Trophoblast cell (in vitro differentiated cells and primary cell): ENCODE measurements around the gene CYP17A1.

ENCODE experiments used
- DNase-seq, 2 donors: peaks; one replicate each; pipeline ENCODE4 v3.0.0-alpha.2; 2016
- H2AFZ ChIP-seq: 2 replicates; pipeline ENCODE4 v1.6.1; 2013; ENCODE audit warnings: low read length, moderate library complexity, mild to moderate bottlenecking; ENCODE audit not compliant: insufficient read depth, poor library complexity
- H2AK5ac ChIP-seq: 2 replicates; pipeline ENCODE4 v1.6.1; 2013; ENCODE audit warnings: mild to moderate bottlenecking, low read length
- H2BK120ac ChIP-seq: 2 replicates; pipeline ENCODE4 v1.6.1; 2013; ENCODE audit warnings: low read length, mild to moderate bottlenecking, moderate library complexity; ENCODE audit not compliant: insufficient read depth, poor library complexity
- H2BK12ac ChIP-seq: 2 replicates; pipeline ENCODE4 v1.6.1; 2013; ENCODE audit warnings: mild to moderate bottlenecking, low read length, moderate library complexity
- H2BK5ac ChIP-seq: 2 replicates; pipeline ENCODE4 v1.6.1; 2013; ENCODE audit warnings: low read length, low read depth, moderate library complexity, mild to moderate bottlenecking; ENCODE audit not compliant: poor library complexity
- H3K14ac ChIP-seq: 2 replicates; pipeline ENCODE4 v1.6.1; 2013; ENCODE audit warnings: mild to moderate bottlenecking, low read length
- H3K18ac ChIP-seq: 2 replicates; pipeline ENCODE4 v1.6.1; 2013; ENCODE audit warnings: mild to moderate bottlenecking, low read length
- H3K23ac ChIP-seq: 2 replicates; pipeline ENCODE4 v1.6.1; 2013; ENCODE audit warnings: low read length
- H3K27ac ChIP-seq: 2 replicates; pipeline ENCODE4 v1.5.1; 2013; ENCODE audit warnings: low read depth, mild to moderate bottlenecking, inconsistent platforms, low read length, moderate library complexity
- H3K27me3 ChIP-seq: 2 replicates; pipeline ENCODE4 v1.6.1; 2013; ENCODE audit warnings: inconsistent platforms, mild to moderate bottlenecking, low read length, moderate library complexity; ENCODE audit not compliant: insufficient read depth
- H3K36me3 ChIP-seq, 2 experiments: 1 replicate in 1 of 2; 2 replicates in 1 of 2; pipeline ENCODE4 v1.6.1; 2013; ENCODE audit warnings: low read length in 2 of 2, mild to moderate bottlenecking in 2 of 2, moderate library complexity in 1 of 2; ENCODE audit not compliant: insufficient read depth in 2 of 2, control insufficient read depth in 1 of 2
- H3K4ac ChIP-seq: 2 replicates; pipeline ENCODE4 v1.6.1; 2013; ENCODE audit warnings: low read depth, mild to moderate bottlenecking, low read length, moderate library complexity
- H3K4me1 ChIP-seq, 2 experiments: 1 replicate in 1 of 2; 2 replicates in 1 of 2; pipeline ENCODE4 v1.6.1; 2013; ENCODE audit warnings: low read length in 2 of 2, mild to moderate bottlenecking in 2 of 2, moderate library complexity in 1 of 2; ENCODE audit not compliant: insufficient read depth in 2 of 2, control insufficient read depth in 1 of 2
- H3K4me2 ChIP-seq: 2 replicates; pipeline ENCODE4 v1.6.1; 2013; ENCODE audit warnings: inconsistent platforms, mild to moderate bottlenecking, low read length, moderate library complexity
- H3K4me3 ChIP-seq: 2 replicates; pipeline ENCODE4 v1.5.1; 2013; ENCODE audit warnings: mild to moderate bottlenecking, low read depth, low read length, inconsistent platforms
- H3K79me1 ChIP-seq: one replicate; pipeline ENCODE4 v1.6.1; 2013; ENCODE audit warnings: low read length
- H3K79me2 ChIP-seq: 2 replicates; pipeline ENCODE4 v1.6.1; 2013; ENCODE audit warnings: low read length, mild to moderate bottlenecking; ENCODE audit not compliant: control insufficient read depth, insufficient read depth, poor library complexity
- H3K9ac ChIP-seq: 2 replicates; pipeline ENCODE4 v1.6.1; 2013; ENCODE audit warnings: mild to moderate bottlenecking, low read length
- H3K9me3 ChIP-seq: 2 replicates; pipeline ENCODE4 v1.6.1; 2013; ENCODE audit warnings: low read depth, mild to moderate bottlenecking, control low read depth, inconsistent platforms, low read length; ENCODE audit not compliant: insufficient read depth
- H4K12ac ChIP-seq: 2 replicates; pipeline ENCODE4 v1.6.1; 2013; ENCODE audit warnings: low read depth, mild to moderate bottlenecking, low read length, moderate library complexity
- H4K8ac ChIP-seq: 2 replicates; pipeline ENCODE4 v1.6.1; 2013; ENCODE audit warnings: low read depth, mild to moderate bottlenecking, low read length, moderate library complexity
- H4K91ac ChIP-seq: one replicate; pipeline ENCODE4 v1.6.1; 2013; ENCODE audit warnings: low read depth, mild to moderate bottlenecking, low read length, moderate library complexity
- WGBS: extraction: QIAGEN DNeasy Blood & Tissue Kit; methylation state at CpG from one replicate; pipeline ENCODE4 v1.1.7; 2013; ENCODE audit warnings: missing lambda C conversion rate; ENCODE audit not compliant: insufficient read length, insufficient coverage; ENCODE audit errors: extremely low coverage; 5-methylcytosine and 5-hydroxymethylcytosine counted together

Gene CYP17A1

GRCh38 chr10:102782673-102783551 lies 54.3 kb downstream of the CYP17A1 start:
- Histone ChIP-seq H3K4me3 (no peak overlapping the region), H3K79me1 (peaks cover 25% of the 10 kb centered on the region), H2AK5ac (peak overlapping the region; percentile 71), H3K4me1 (peaks cover 32 to 48% of the 10 kb centered on the region in 2 experiments), H3K27ac (peak overlapping the region; percentile 29), H2BK120ac (peak overlapping the region; percentile 45), H3K79me2 (peaks cover 19% of the 10 kb centered on the region), H2BK5ac (peak overlapping the region; percentile 54), H3K4ac (no peak overlapping the region), H4K8ac (peak overlapping the region; percentile 45), H3K27me3 (no peaks in the 10 kb centered on the region), H3K9me3 (no peaks in the 10 kb centered on the region), H3K9ac (no peak overlapping the region), H4K91ac (peak overlapping the region; percentile 61), H2AFZ (no peak overlapping the region), H3K4me2 (peak overlapping the region; percentile 5), H3K23ac (no peak overlapping the region), H2BK12ac (peak overlapping the region; percentile 10), H3K36me3 (peaks cover 3 to 5% of the 10 kb centered on the region in 2 experiments), H3K18ac (peak overlapping the region; percentile 54), H3K14ac (peak overlapping the region; percentile 69), H4K12ac (no peak overlapping the region)
- WGBS, result no CpG with 5 or more reads among the region's 18 CpGs
- DNase-seq, result no peak

- H3K36me3 ChIP-seq, result peaks cover 3 to 5% of the 10 kb centered on the region in 2 experiments
- H3K79me1 ChIP-seq, result peaks cover 34% of the 10 kb centered on the region
- no peak for DNase-seq
- no peak overlapping the region for H2BK12ac ChIP-seq
- H3K18ac ChIP-seq, result no peak overlapping the region
- H3K79me2 ChIP-seq, result peaks cover 21% of the 10 kb centered on the region
- H2BK120ac ChIP-seq, result no peak overlapping the region
- no peak overlapping the region for H3K4me3 ChIP-seq
- H2AFZ ChIP-seq, result no peak overlapping the region
- no peak overlapping the region for H2BK5ac ChIP-seq
- no peak overlapping the region for H4K91ac ChIP-seq
- no peak overlapping the region for H4K8ac ChIP-seq
- no peak overlapping the region for H2AK5ac ChIP-seq
- no peaks in the 10 kb centered on the region for H3K27me3 ChIP-seq
- no peak overlapping the region for H3K9ac ChIP-seq
- H3K4me2 ChIP-seq, result no peak overlapping the region
- no peak overlapping the region for H3K14ac ChIP-seq
- no peak overlapping the region for H3K23ac ChIP-seq
- WGBS, result no CpG with 5 or more reads among the region's 6 CpGs
- H3K9me3 ChIP-seq, result no peaks in the 10 kb centered on the region
- H4K12ac ChIP-seq, result no peak overlapping the region
- peak overlapping the region; percentile 28 for H3K4ac ChIP-seq
- H3K4me1 ChIP-seq, result peaks cover 36 to 55% of the 10 kb centered on the region in 2 experiments
- no peak overlapping the region for H3K27ac ChIP-seq
Observed at GRCh38 chr10:102781921-102782557, 55.2 kb downstream of the CYP17A1 start.

- peak overlapping the region; percentile 64 for H4K91ac ChIP-seq
- H3K27ac ChIP-seq, result peak overlapping the region; percentile 7
- peak overlapping the region; percentile 35 for H2BK12ac ChIP-seq
- H3K4me3 ChIP-seq, result no peak overlapping the region
- no CpG with 5 or more reads among the region's 8 CpGs for WGBS
- H3K4ac ChIP-seq, result peak overlapping the region; percentile 85
- peak overlapping the region; percentile 35 for H2BK5ac ChIP-seq
- peak overlapping the region; percentile 81 for H3K18ac ChIP-seq
- peak overlapping the region; percentile 13 for H2BK120ac ChIP-seq
- H3K4me2 ChIP-seq, result peak overlapping the region; percentile 15
- H3K27me3 ChIP-seq, result no peaks in the 10 kb centered on the region
- H3K79me2 ChIP-seq, result peaks cover 23% of the 10 kb centered on the region
- peaks cover 36 to 56% of the 10 kb centered on the region in 2 experiments for H3K4me1 ChIP-seq
- no peak overlapping the region for H3K9ac ChIP-seq
- no peak for DNase-seq
- peak overlapping the region; percentile 84 for H2AK5ac ChIP-seq
- H3K14ac ChIP-seq, result peak overlapping the region; percentile 36
- H4K12ac ChIP-seq, result no peak overlapping the region
- H3K36me3 ChIP-seq, result peaks cover 3 to 5% of the 10 kb centered on the region in 2 experiments
- H3K79me1 ChIP-seq, result peaks cover 40% of the 10 kb centered on the region
- H2AFZ ChIP-seq, result no peak overlapping the region
- no peaks in the 10 kb centered on the region for H3K9me3 ChIP-seq
- no peak overlapping the region for H3K23ac ChIP-seq
- H4K8ac ChIP-seq, result no peak overlapping the region
Observed at GRCh38 chr10:102781090-102781920, 55.9 kb downstream of the CYP17A1 start.
